NT2/D1 (cell line): ENCODE measurements around the gene GPR35.

ENCODE experiments used
- SUZ12 ChIP-seq: IDR thresholded peaks from 2 replicates; pipeline ENCODE4 v1.6.1; 2011; ENCODE audit not compliant: insufficient read length, insufficient read depth; ENCODE audit errors: extremely low read depth
- YY1 ChIP-seq: IDR thresholded peaks from 2 replicates; pipeline ENCODE4 v1.6.1; 2011; ENCODE audit not compliant: insufficient read length, insufficient read depth
- ZNF274 ChIP-seq: IDR thresholded peaks from 2 replicates; pipeline ENCODE4 v1.6.1; 2011; ENCODE audit warnings: mild to moderate bottlenecking, low read depth, low read length

GRCh38 chr2:240611601-240612210 lies 13.6 kb upstream of the GPR35 start:
- no peak for TF ChIP-seq ZNF274
- TF ChIP-seq YY1 = no peak
- TF ChIP-seq SUZ12 = no peak
